Caco-2 (cell line): ENCODE results near the gene CXCL16. TPM values are rescaled to one million over a fixed set of nuclear protein-coding genes. Genes with fewer than 3 reads are reported as not detected.

ENCODE experiments used
- BruUV-seq: library from RNA; stranded (reverse); fragments of 400-500 nt; replicated peaks from 2 replicates; lab custom pipeline; 2021; lab: Mats Ljungman, UMichigan
- CTCF ChIA-PET: fragments of 300-600 bp; sonication (Branson Sonifier 250); formaldehyde crosslinking; loops from one replicate; lab custom pipeline; 2022; ENCODE audit warnings: antibody characterized with exemption; lab: Charles Lee
- POLR2A ChIA-PET: fragments of 300-600 bp; sonication (Branson Sonifier 250); formaldehyde crosslinking; loops from one replicate; lab custom pipeline; 2022; ENCODE audit warnings: antibody characterized with exemption; lab: Charles Lee
- DNase-seq, 2 experiments: peaks; one replicate each; pipeline versions ENCODE4 v3.0.0 to v3.0.0-alpha.2; 2020 to 2022
- H3K27me3 ChIP-seq: replicated peaks from 2 replicates; pipeline ENCODE4 v1.6.0; 2011; ENCODE audit warnings: low read length; ENCODE audit not compliant: control insufficient read depth, insufficient read depth
- H3K36me3 ChIP-seq: 2 replicates; pipeline ENCODE4 v1.5.1; 2011; ENCODE audit warnings: low read length; ENCODE audit not compliant: control insufficient read depth, insufficient read depth
- H3K4me1 ChIP-seq: fragments of 250-450 bp; sonication (Bioruptor Pico); 2 replicates; pipeline ENCODE4 v1.5.1; 2020; ENCODE audit warnings: mild to moderate bottlenecking
- H3K4me3 ChIP-seq: 2 replicates; pipeline ENCODE4 v1.5.1; 2011; ENCODE audit warnings: low read depth, mild to moderate bottlenecking, control low read depth, low read length
- H3K9me3 ChIP-seq: fragments of 250-450 bp; sonication (Bioruptor Pico); 2 replicates; pipeline ENCODE4 v1.5.1; 2020; ENCODE audit warnings: mild to moderate bottlenecking, moderate library complexity
- H3K27ac Mint-ChIP-seq: one replicate; pipeline ENCODE4 v1.8.0; 2022; ENCODE audit warnings: mixed read lengths; ENCODE audit not compliant: unreplicated experiment
- H3K27me3 Mint-ChIP-seq: one replicate; pipeline ENCODE4 v1.8.0; 2022; ENCODE audit warnings: mixed read lengths; ENCODE audit not compliant: insufficient read depth, unreplicated experiment
- H3K36me3 Mint-ChIP-seq: one replicate; pipeline ENCODE4 v1.8.0; 2022; ENCODE audit warnings: mild to moderate bottlenecking, mixed read lengths; ENCODE audit not compliant: insufficient read depth, unreplicated experiment
- H3K4me1 Mint-ChIP-seq: one replicate; pipeline ENCODE4 v1.8.0; 2022; ENCODE audit warnings: low read depth, mixed read lengths; ENCODE audit not compliant: unreplicated experiment
- H3K4me3 Mint-ChIP-seq: one replicate; pipeline ENCODE4 v1.8.0; 2022; ENCODE audit warnings: mild to moderate bottlenecking, moderate library complexity, mixed read lengths; ENCODE audit not compliant: unreplicated experiment
- H3K9me3 Mint-ChIP-seq: one replicate; pipeline ENCODE4 v1.8.0; 2022; ENCODE audit warnings: mixed read lengths; ENCODE audit not compliant: unreplicated experiment
- intact Hi-C: fragments of 100-400 bp; cut with micrococcal nuclease; formaldehyde crosslinking; loops from one replicate; pipeline ENCODE4 v1.10.0; 2022; ENCODE audit not compliant: unreplicated experiment
- total RNA-seq: library from RNA; stranded (reverse); gene quantifications from 2 replicates; pipeline ENCODE4 v1.2.3, GENCODE V29; 2022
- TF ChIP-seq, protein P1 (sequence below), 2 experiments: fragments of 200-600 bp in 1 of 2; IDR thresholded peaks; 1 replicate in 1 of 2; 2 replicates in 1 of 2; pipeline versions ENCODE4 v1.5.1 to v1.8.0; 2011 to 2022; ENCODE audit warnings: antibody characterized with exemption in 1 of 2, control low read depth in 1 of 2, inconsistent platforms in 1 of 2, low read depth in 1 of 2, low read length in 1 of 2, mild to moderate bottlenecking in 1 of 2, moderate library complexity in 1 of 2; ENCODE audit not compliant: insufficient read depth in 1 of 2, severe bottlenecking in 1 of 2, unreplicated experiment in 1 of 2

CXCL16 gene
- total RNA-seq, 1 experiment from 2014 or later: 55.3 TPM

DNA sequence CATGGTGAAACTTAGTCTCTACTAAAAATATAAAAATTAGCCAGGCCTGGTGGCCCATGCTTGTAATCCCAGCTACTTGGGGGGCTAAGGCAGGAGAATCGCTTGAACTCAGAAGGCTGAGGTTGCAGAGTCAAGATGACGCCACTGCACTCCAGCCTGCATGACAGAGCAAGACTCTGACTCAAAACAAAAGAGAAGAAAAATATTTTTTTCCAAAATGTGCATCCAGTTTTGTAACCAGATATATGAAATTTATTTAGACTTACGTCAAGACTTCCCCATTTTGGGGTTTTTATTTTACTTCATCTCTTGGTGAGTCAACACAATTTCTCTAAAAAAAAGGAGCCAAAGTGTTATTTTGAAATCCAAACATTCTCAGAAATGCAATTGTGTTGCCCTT lies 26.5 kb upstream of the CXCL16 start:
- no TSS peak for BruUV-seq
- Mint-ChIP-seq H3K4me3 (no peak overlapping the region), H3K4me1 (no peaks in the 10 kb centered on the region), H3K36me3 (no peaks in the 10 kb centered on the region), H3K27ac (no peak overlapping the region), H3K9me3 (no peaks in the 10 kb centered on the region), H3K27me3 (no peaks in the 10 kb centered on the region)
- no peaks in the 10 kb centered on the region for H3K36me3 ChIP-seq
- H3K4me3 ChIP-seq: no peak overlapping the region
- POLR2A ChIA-PET: no interaction called here
- no peaks in the 10 kb centered on the region for H3K9me3 ChIP-seq
- TF ChIP-seq, protein P1, sequence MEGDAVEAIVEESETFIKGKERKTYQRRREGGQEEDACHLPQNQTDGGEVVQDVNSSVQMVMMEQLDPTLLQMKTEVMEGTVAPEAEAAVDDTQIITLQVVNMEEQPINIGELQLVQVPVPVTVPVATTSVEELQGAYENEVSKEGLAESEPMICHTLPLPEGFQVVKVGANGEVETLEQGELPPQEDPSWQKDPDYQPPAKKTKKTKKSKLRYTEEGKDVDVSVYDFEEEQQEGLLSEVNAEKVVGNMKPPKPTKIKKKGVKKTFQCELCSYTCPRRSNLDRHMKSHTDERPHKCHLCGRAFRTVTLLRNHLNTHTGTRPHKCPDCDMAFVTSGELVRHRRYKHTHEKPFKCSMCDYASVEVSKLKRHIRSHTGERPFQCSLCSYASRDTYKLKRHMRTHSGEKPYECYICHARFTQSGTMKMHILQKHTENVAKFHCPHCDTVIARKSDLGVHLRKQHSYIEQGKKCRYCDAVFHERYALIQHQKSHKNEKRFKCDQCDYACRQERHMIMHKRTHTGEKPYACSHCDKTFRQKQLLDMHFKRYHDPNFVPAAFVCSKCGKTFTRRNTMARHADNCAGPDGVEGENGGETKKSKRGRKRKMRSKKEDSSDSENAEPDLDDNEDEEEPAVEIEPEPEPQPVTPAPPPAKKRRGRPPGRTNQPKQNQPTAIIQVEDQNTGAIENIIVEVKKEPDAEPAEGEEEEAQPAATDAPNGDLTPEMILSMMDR (IDR thresholded peaks at IDR 0.05; ENCODE audit: insufficient read depth in 1 of 2, low read depth in 1 of 2, low read length in 1 of 2, severe bottlenecking in 1 of 2, unreplicated experiment in 1 of 2): no peak
- no peaks in the 10 kb centered on the region for H3K27me3 ChIP-seq
- intact Hi-C loops: no loop called here
- H3K4me1 ChIP-seq: peaks cover 2% of the 10 kb centered on the region
- CTCF ChIA-PET: no interaction called here
- no peak for DNase-seq

DNA sequence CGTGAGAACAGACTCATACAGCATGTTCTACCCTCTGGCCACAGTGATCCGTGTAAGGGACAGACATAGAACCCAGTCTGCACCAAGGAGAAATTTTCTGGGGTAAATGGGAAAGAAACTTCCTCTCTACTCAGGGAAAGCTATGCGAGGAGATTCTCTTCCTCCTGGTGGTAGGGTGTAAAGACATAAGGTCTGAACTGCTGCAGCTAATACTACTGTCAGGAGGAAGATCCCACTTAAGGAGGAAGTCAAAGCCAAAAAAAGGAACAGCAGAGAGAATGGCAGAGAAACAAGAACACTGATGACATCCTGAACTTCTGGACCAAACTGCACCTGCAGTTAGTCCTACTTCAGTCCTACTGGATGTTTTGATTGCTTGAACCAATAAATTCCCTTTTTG lies 24.9 kb upstream of the CXCL16 start:
- Histone ChIP-seq H3K4me1 (no peaks in the 10 kb centered on the region), H3K36me3 (no peaks in the 10 kb centered on the region), H3K4me3 (no peak overlapping the region), H3K27me3 (no peaks in the 10 kb centered on the region), H3K9me3 (no peaks in the 10 kb centered on the region)
- BruUV-seq: no TSS peak
- TF ChIP-seq, protein P1 (IDR thresholded peaks at IDR 0.05; ENCODE audit: insufficient read depth in 1 of 2, low read depth in 1 of 2, low read length in 1 of 2, severe bottlenecking in 1 of 2, unreplicated experiment in 1 of 2): no peak
- ChIA-PET POLR2A (no interaction called here), CTCF (no interaction called here)
- intact Hi-C loops: no loop called here
- Mint-ChIP-seq H3K27ac (no peak overlapping the region), H3K27me3 (no peaks in the 10 kb centered on the region), H3K36me3 (no peaks in the 10 kb centered on the region), H3K4me1 (no peaks in the 10 kb centered on the region), H3K4me3 (no peak overlapping the region), H3K9me3 (no peaks in the 10 kb centered on the region)
- DNase-seq: no peak

DNA sequence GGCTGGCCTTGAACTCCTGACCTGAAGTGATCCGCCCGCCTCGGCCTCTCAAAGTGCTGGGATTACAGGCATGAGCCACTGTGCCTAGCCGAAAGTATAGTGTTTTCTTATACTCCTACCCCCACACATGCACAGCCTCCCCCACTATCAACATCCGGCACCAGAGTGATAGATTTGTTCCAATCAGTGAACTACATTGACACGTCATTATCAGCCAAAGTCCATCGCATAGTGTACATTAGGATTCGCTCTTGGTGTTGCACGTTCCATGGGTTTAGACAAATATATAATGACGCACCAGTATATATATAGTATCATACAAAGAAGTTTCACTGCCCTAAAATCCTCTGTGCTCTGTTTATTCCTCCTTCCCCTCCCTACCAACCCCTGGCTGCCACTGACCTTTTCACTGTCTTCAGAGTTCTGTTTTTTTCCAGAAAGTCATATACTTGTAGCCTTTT lies 20.1 kb upstream of the CXCL16 start:
- peak in 1 of 2 experiments; percentile 20 for DNase-seq
- no peak overlapping the region for H3K4me3 Mint-ChIP-seq
- intact Hi-C loops: no loop called here
- BruUV-seq: no TSS peak
- no peaks in the 10 kb centered on the region for H3K27me3 ChIP-seq
- TF ChIP-seq, protein P1 (IDR thresholded peaks at IDR 0.05; ENCODE audit: insufficient read depth in 1 of 2, low read depth in 1 of 2, low read length in 1 of 2, severe bottlenecking in 1 of 2, unreplicated experiment in 1 of 2): no peak
- H3K27ac Mint-ChIP-seq: no peak overlapping the region
- H3K4me1 Mint-ChIP-seq: peaks cover 4% of the 10 kb centered on the region
- no peaks in the 10 kb centered on the region for H3K36me3 ChIP-seq
- H3K27me3 Mint-ChIP-seq: no peaks in the 10 kb centered on the region
- H3K4me1 ChIP-seq: no peaks in the 10 kb centered on the region
- H3K9me3 Mint-ChIP-seq: no peaks in the 10 kb centered on the region
- ChIA-PET POLR2A (no interaction called here), CTCF (no interaction called here)
- no peaks in the 10 kb centered on the region for H3K9me3 ChIP-seq
- no peak overlapping the region for H3K4me3 ChIP-seq
- no peaks in the 10 kb centered on the region for H3K36me3 Mint-ChIP-seq
